ENCODE data around the gene FOXO6. TPM values are rescaled to one million over a fixed set of nuclear protein-coding genes. Genes with fewer than 3 reads are reported as not detected.

The FOXO6 gene
- total RNA-seq, 1 experiment from 2014 or later: 6.1 TPM

DNA sequence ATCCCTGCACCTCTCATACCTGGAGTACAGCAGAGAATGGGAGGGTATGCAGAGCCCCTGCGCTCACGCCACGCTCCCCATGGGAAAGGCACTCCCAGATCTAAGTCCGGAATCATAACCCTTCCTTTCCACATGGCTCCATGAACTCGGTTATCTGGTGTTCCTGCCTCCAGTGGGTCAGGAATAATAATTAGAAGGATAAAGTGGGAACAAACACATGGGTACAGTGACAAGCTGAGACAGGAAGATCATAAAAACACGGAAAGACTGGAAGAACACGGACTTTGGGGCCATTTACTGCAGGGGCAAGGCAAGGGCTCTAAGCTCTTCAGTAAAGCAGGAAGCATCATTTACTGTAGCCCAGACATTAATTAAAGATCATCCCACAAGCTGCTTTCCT is 48.6 kb downstream of the FOXO6 start:
- DNase-seq (ENCODE audit: low spot score): no peak
- no peak overlapping the region for H3K4me3 ChIP-seq (ENCODE audit: low read depth, low read length, poor library complexity, severe bottlenecking)
- BruUV-seq (replicated peaks): no TSS peak
- intact Hi-C loops (cut with micrococcal nuclease; ENCODE audit: unreplicated experiment): no loop called here
- no peaks in the 10 kb centered on the region for H3K27me3 ChIP-seq (replicated peaks; ENCODE audit: insufficient read depth, low read depth, low read length, poor library complexity)
- no peaks in the 10 kb centered on the region for H3K9me3 ChIP-seq (ENCODE audit: low read depth, low read length, poor library complexity, severe bottlenecking)
- no peaks in the 10 kb centered on the region for H3K36me3 ChIP-seq (ENCODE audit: insufficient read depth, low read length, poor library complexity, severe bottlenecking)
- H3K27ac ChIP-seq (ENCODE audit: low read depth, low read length, poor library complexity, severe bottlenecking): no peak overlapping the region
- ChIA-PET CTCF (no interaction called here), POLR2A (ENCODE audit: low non-redundant PET) (no interaction called here)
- peaks cover 2% of the 10 kb centered on the region for H3K4me1 ChIP-seq (ENCODE audit: insufficient read depth, low read length, poor library complexity, severe bottlenecking)
- TF ChIP-seq EZH2 (IDR thresholded peaks at IDR 0.05; ENCODE audit: borderline replicate concordance, low read depth, low read length, poor library complexity, severe bottlenecking): no peak
- TF ChIP-seq, protein P1, sequence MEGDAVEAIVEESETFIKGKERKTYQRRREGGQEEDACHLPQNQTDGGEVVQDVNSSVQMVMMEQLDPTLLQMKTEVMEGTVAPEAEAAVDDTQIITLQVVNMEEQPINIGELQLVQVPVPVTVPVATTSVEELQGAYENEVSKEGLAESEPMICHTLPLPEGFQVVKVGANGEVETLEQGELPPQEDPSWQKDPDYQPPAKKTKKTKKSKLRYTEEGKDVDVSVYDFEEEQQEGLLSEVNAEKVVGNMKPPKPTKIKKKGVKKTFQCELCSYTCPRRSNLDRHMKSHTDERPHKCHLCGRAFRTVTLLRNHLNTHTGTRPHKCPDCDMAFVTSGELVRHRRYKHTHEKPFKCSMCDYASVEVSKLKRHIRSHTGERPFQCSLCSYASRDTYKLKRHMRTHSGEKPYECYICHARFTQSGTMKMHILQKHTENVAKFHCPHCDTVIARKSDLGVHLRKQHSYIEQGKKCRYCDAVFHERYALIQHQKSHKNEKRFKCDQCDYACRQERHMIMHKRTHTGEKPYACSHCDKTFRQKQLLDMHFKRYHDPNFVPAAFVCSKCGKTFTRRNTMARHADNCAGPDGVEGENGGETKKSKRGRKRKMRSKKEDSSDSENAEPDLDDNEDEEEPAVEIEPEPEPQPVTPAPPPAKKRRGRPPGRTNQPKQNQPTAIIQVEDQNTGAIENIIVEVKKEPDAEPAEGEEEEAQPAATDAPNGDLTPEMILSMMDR (conservative IDR thresholded peaks at IDR 0.05; ENCODE audit: low read depth, low read length): no peak

DNA sequence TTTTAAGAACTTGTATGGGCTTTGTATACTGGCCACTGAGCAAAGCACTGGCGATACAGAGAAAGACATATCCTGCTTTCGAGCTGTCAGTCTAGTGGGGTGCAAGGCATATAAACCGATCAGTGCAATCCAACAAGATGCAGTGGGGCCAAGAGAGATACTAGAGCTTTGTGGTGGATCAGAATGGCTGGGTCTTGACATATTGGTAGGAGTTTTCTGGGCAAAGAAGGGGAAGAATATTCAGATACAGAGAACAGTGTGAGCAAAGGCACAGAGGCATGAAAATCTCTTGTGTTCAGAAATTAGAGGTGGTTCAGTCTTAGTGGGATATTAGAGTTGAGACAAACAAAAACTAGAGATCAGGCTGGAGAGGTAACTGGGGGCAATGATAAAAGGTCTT is 49.2 kb downstream of the FOXO6 start:
- Histone ChIP-seq H3K36me3 (ENCODE audit: insufficient read depth, low read length, poor library complexity, severe bottlenecking) (no peaks in the 10 kb centered on the region), H3K4me3 (ENCODE audit: low read depth, low read length, poor library complexity, severe bottlenecking) (no peak overlapping the region), H3K27ac (ENCODE audit: low read depth, low read length, poor library complexity, severe bottlenecking) (no peak overlapping the region), H3K27me3 (replicated peaks; ENCODE audit: insufficient read depth, low read depth, low read length, poor library complexity) (no peaks in the 10 kb centered on the region), H3K9me3 (ENCODE audit: low read depth, low read length, poor library complexity, severe bottlenecking) (no peaks in the 10 kb centered on the region), H3K4me1 (ENCODE audit: insufficient read depth, low read length, poor library complexity, severe bottlenecking) (no peaks in the 10 kb centered on the region)
- intact Hi-C loops (cut with micrococcal nuclease; ENCODE audit: unreplicated experiment): no loop called here
- BruUV-seq (replicated peaks): no TSS peak
- DNase-seq (ENCODE audit: low spot score): no peak
- ChIA-PET POLR2A (ENCODE audit: low non-redundant PET) (no interaction called here), CTCF (no interaction called here)
- no peak for TF ChIP-seq EZH2 (IDR thresholded peaks at IDR 0.05; ENCODE audit: borderline replicate concordance, low read depth, low read length, poor library complexity, severe bottlenecking)
- TF ChIP-seq, protein P1 (conservative IDR thresholded peaks at IDR 0.05; ENCODE audit: low read depth, low read length): no peak

DNA sequence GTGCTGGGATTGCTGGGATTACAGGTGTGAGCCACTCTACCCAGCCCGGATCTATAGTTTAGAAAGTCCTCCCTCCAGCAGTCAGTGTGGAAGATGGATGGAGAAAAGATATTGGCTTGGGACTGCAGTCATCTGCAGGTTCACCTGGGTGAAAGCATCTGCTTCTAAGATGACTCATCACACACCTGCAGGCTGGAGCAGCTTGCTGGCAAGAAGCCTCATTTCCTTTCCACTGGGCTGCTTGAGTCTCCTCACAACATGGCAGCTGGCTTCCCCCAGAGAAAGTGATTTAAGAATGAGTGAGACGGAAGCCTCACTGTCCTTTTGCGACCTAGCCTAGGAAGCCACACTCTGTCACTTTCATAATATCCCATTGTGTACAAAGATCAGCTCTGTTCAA is 50.0 kb downstream of the FOXO6 start:
- no peaks in the 10 kb centered on the region for H3K36me3 ChIP-seq (ENCODE audit: insufficient read depth, low read length, poor library complexity, severe bottlenecking)
- TF ChIP-seq, protein P1 (conservative IDR thresholded peaks at IDR 0.05; ENCODE audit: low read depth, low read length): no peak
- TF ChIP-seq EZH2 (IDR thresholded peaks at IDR 0.05; ENCODE audit: borderline replicate concordance, low read depth, low read length, poor library complexity, severe bottlenecking): no peak
- BruUV-seq (replicated peaks): no TSS peak
- H3K4me1 ChIP-seq (ENCODE audit: insufficient read depth, low read length, poor library complexity, severe bottlenecking): no peaks in the 10 kb centered on the region
- H3K27me3 ChIP-seq (replicated peaks; ENCODE audit: insufficient read depth, low read depth, low read length, poor library complexity): no peaks in the 10 kb centered on the region
- H3K27ac ChIP-seq (ENCODE audit: low read depth, low read length, poor library complexity, severe bottlenecking): no peak overlapping the region
- no peak overlapping the region for H3K4me3 ChIP-seq (ENCODE audit: low read depth, low read length, poor library complexity, severe bottlenecking)
- no peaks in the 10 kb centered on the region for H3K9me3 ChIP-seq (ENCODE audit: low read depth, low read length, poor library complexity, severe bottlenecking)
- POLR2A ChIA-PET (ENCODE audit: low non-redundant PET): no interaction called here
- CTCF ChIA-PET: no interaction called here
- no peak for DNase-seq (ENCODE audit: low spot score)
- intact Hi-C loops (cut with micrococcal nuclease; ENCODE audit: unreplicated experiment): no loop called here
